HepG2 (cell line): ENCODE results near the gene DOK1. TPM values are rescaled to one million over a fixed set of nuclear protein-coding genes. Genes with fewer than 3 reads are reported as not detected.
A peak's percentile ranks its signal among the peaks of the same experiment; 100 is the strongest.

Experiments
- CEBPB ChIP-seq: IDR thresholded peaks from 2 replicates; pipeline ENCODE4 v1.6.1; 2011; ENCODE audit warnings: low read depth, low read length, improper control_type of control experiment, borderline replicate concordance
- CHD2 ChIP-seq: IDR thresholded peaks from 2 replicates; pipeline ENCODE4 v1.6.1; 2011; ENCODE audit warnings: low read depth, low read length, improper control_type of control experiment
- E2F2 ChIP-seq: sonication (generic); formaldehyde crosslinking; IDR thresholded peaks from 2 replicates; pipeline ENCODE4 v1.4.0; 2020; ENCODE audit warnings: missing genetic modification reagents, borderline replicate concordance
- GRHL1 ChIP-seq: sonication (generic); formaldehyde crosslinking; conservative IDR thresholded peaks from 2 replicates; pipeline ENCODE4 v1.8.0; 2022; ENCODE audit warnings: missing genetic modification reagents
- ONECUT2 ChIP-seq: sonication (generic); formaldehyde crosslinking; IDR thresholded peaks from 2 replicates; pipeline ENCODE4 v1.4.0; 2020; ENCODE audit warnings: missing genetic modification reagents
- TEAD2 ChIP-seq: sonication (generic); formaldehyde crosslinking; IDR thresholded peaks from 2 replicates; pipeline ENCODE4 v1.9.0; 2021; ENCODE audit warnings: missing genetic modification reagents
- TRIM24 ChIP-seq: sonication (generic); formaldehyde crosslinking; IDR thresholded peaks from 2 replicates; pipeline ENCODE4 v1.8.0; 2022; ENCODE audit warnings: mild to moderate bottlenecking, missing genetic modification reagents
- YEATS4 ChIP-seq: sonication (generic); formaldehyde crosslinking; IDR thresholded peaks from 2 replicates; pipeline ENCODE4 v1.4.0; 2020; ENCODE audit warnings: missing genetic modification reagents, borderline replicate concordance
- ZFP90 ChIP-seq: sonication (generic); formaldehyde crosslinking; IDR thresholded peaks from 2 replicates; pipeline ENCODE4 v1.8.0; 2022; ENCODE audit warnings: missing genetic modification reagents, mild to moderate bottlenecking, inconsistent platforms, borderline replicate concordance
- ZNF251 ChIP-seq: sonication (generic); formaldehyde crosslinking; IDR thresholded peaks from 2 replicates; pipeline ENCODE4 v1.9.0; 2021; ENCODE audit warnings: mild to moderate bottlenecking, missing genetic modification reagents
- ZNF446 ChIP-seq: sonication (generic); formaldehyde crosslinking; IDR thresholded peaks from 2 replicates; pipeline ENCODE4 v1.5.0; 2020; ENCODE audit warnings: mild to moderate bottlenecking, missing genetic modification reagents
- ZNF570 ChIP-seq: sonication (generic); formaldehyde crosslinking; IDR thresholded peaks from 2 replicates; pipeline ENCODE4 v1.4.0; 2020; ENCODE audit warnings: mild to moderate bottlenecking, missing genetic modification reagents, borderline replicate concordance
- polyA plus RNA-seq, 8 experiments: library from polyadenylated mRNA; depleted of rRNA in 3 of 8; stranded (reverse) in 7 of 8; unstranded in 1 of 8; fragments of >200 nt; fragmentation: Illumina TruSeq in 4 of 8; extraction: Trizol in 4 of 8; gene quantifications; 2 replicates each; pipeline versions ENCODE4 v1.2.1 to v1.2.3, GENCODE V29; 2011 to 2016; ENCODE audit warnings: low read depth in 4 of 8, missing spikeins in 1 of 8, mixed read lengths in 1 of 8; ENCODE audit not compliant: insufficient read depth in 1 of 8
- total RNA-seq, 5 experiments: library from RNA; depleted of rRNA; stranded (reverse); fragments of >200 nt; fragmentation: Illumina TruSeq; extraction: Trizol; gene quantifications; 2 replicates each; pipeline ENCODE4 v1.2.3, GENCODE V29; 2016; ENCODE audit warnings: low read depth in 1 of 5
- TF ChIP-seq, protein P1 (sequence below): IDR thresholded peaks from 2 replicates; pipeline ENCODE4 v1.6.1; 2016; ENCODE audit warnings: low read depth, borderline replicate concordance
- TF ChIP-seq, protein P2 (sequence below): sonication (generic); formaldehyde crosslinking; IDR thresholded peaks from 2 replicates; pipeline ENCODE4 v1.4.0; 2020; ENCODE audit warnings: missing genetic modification reagents, mild to moderate bottlenecking, borderline replicate concordance
- TF ChIP-seq, protein P3 (sequence below): IDR thresholded peaks from 2 replicates; pipeline ENCODE4 v1.6.1; 2012; ENCODE audit warnings: low read depth, low read length, improper control_type of control experiment

Gene DOK1
- total and polyA plus RNA-seq, 2 of the 13 experiments (the other 11 are each of a cell fraction or from before 2014, with no cell fraction given), result 0.53 to 0.74 TPM

DNA sequence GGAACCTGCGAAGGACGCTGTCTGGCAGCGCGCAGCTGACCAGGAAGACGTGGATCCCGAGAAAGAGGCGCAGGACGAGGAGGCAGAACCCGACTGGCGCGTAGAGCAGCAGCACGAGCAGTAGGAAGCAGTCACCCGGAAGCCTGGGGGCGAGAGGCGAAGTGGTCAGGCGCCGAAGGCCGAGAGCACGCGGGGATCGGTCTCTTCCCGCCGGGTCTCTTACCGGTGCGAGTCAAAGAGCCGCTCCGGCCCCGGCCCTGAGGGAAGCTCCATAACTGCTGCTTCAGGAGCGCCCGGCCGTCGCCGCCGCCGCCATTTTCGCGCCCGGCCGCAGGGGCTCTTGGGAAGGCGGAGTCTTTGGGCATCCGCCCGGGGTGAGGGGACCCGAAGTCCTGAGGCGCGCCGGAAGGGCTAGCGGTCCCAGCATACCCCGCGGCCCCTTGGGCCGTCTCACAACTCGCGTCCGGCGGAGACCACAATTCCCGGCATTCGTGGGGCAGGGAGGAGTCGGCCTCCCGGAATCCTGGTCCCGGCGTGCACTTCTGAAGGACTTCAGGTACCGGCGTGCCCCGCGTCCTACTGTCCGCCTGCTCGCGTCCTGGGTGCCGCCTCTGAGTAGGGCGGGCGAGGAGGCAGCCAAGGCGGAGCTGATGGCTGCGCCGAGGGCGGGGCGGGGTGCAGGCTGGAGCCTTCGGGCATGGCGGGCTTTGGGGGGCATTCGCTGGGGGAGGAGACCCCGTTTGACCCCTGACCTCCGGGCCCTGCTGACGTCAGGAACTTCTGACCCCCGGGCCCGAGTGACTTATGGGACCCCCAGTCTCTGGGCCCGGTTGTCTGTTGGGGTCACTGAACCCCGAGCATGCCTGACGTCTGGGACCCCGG, 24.9 kb upstream of the DOK1 start, which contains the start of the genes AUP1 and HTRA2 (continued):
- TF ChIP-seq, protein P1, sequence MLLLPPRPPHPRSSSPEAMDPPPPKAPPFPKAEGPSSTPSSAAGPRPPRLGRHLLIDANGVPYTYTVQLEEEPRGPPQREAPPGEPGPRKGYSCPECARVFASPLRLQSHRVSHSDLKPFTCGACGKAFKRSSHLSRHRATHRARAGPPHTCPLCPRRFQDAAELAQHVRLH, result peak; percentile 48; the same call in 1 of the 2 replicates
- TF ChIP-seq ONECUT2 (CRISPR knock-in tag) (no peak), ZNF570 (CRISPR knock-in tag) (0 out of 2 replicates have a peak, but pooled peaks have one; percentile 24), ZNF251 (CRISPR knock-in tag) (no peak), TEAD2 (CRISPR knock-in tag) (no peak), CHD2 (peak; percentile 65; the same call in 1 of the 2 replicates), GRHL1 (CRISPR knock-in tag) (no peak), TRIM24 (CRISPR knock-in tag) (no peak), ZFP90 (peak; percentile 95), ZNF446 (CRISPR knock-in tag) (no peak), CEBPB (no peak), E2F2 (peak; percentile 88), YEATS4 (CRISPR knock-in tag) (peak; percentile 83)
- TF ChIP-seq, protein P2, sequence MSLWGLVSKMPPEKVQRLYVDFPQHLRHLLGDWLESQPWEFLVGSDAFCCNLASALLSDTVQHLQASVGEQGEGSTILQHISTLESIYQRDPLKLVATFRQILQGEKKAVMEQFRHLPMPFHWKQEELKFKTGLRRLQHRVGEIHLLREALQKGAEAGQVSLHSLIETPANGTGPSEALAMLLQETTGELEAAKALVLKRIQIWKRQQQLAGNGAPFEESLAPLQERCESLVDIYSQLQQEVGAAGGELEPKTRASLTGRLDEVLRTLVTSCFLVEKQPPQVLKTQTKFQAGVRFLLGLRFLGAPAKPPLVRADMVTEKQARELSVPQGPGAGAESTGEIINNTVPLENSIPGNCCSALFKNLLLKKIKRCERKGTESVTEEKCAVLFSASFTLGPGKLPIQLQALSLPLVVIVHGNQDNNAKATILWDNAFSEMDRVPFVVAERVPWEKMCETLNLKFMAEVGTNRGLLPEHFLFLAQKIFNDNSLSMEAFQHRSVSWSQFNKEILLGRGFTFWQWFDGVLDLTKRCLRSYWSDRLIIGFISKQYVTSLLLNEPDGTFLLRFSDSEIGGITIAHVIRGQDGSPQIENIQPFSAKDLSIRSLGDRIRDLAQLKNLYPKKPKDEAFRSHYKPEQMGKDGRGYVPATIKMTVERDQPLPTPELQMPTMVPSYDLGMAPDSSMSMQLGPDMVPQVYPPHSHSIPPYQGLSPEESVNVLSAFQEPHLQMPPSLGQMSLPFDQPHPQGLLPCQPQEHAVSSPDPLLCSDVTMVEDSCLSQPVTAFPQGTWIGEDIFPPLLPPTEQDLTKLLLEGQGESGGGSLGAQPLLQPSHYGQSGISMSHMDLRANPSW, result no peak
- TF ChIP-seq, protein P3, sequence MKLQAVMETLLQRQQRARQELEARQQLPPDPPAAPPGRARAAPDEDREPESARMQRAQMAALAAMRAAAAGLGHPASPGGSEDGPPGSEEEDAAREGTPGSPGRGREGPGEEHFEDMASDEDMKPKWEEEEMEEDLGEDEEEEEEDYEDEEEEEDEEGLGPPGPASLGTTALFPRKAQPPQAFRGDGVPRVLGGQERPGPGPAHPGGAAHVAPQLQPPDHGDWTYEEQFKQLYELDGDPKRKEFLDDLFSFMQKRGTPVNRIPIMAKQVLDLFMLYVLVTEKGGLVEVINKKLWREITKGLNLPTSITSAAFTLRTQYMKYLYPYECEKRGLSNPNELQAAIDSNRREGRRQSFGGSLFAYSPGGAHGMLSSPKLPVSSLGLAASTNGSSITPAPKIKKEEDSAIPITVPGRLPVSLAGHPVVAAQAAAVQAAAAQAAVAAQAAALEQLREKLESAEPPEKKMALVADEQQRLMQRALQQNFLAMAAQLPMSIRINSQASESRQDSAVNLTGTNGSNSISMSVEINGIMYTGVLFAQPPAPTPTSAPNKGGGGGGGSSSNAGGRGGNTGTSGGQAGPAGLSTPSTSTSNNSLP, result no peak
